Neural crest cell (in vitro differentiated cells): ENCODE measurements around the gene CYLD. TPM values are rescaled to one million over a fixed set of nuclear protein-coding genes. Genes with fewer than 3 reads are reported as not detected.

ENCODE experiments used
- DNase-seq: peaks from one replicate; pipeline ENCODE4 v3.0.0; 2021; ENCODE audit warnings: low read depth, mixed read lengths, low spot score
- H3K27ac Mint-ChIP-seq: one replicate; pipeline ENCODE4 v1.8.0; 2021; ENCODE audit warnings: mild to moderate bottlenecking, mixed read lengths; ENCODE audit not compliant: unreplicated experiment
- H3K27me3 Mint-ChIP-seq: 2 replicates; pipeline ENCODE4 v1.8.0; 2021; ENCODE audit warnings: low read depth, mild to moderate bottlenecking, mixed read lengths
- H3K36me3 Mint-ChIP-seq: 2 replicates; pipeline ENCODE4 v1.8.0; 2021; ENCODE audit warnings: low read depth, mild to moderate bottlenecking, mixed read lengths
- H3K4me1 Mint-ChIP-seq: 2 replicates; pipeline ENCODE4 v1.8.0; 2021; ENCODE audit warnings: mixed read lengths
- H3K4me3 Mint-ChIP-seq: one replicate; pipeline ENCODE4 v1.8.0; 2021; ENCODE audit warnings: mild to moderate bottlenecking, mixed read lengths
- H3K9me3 Mint-ChIP-seq: 2 replicates; pipeline ENCODE4 v1.8.0; 2021; ENCODE audit warnings: mixed read lengths
- total RNA-seq: library from RNA; stranded (reverse); gene quantifications from 2 replicates; pipeline ENCODE4 v1.2.1, GENCODE V29; 2021
- TF ChIP-seq, protein P1 (sequence below): fragments of 200-600 bp; sonication (generic); conservative IDR thresholded peaks from 2 replicates; pipeline ENCODE4 v1.5.0; 2021; ENCODE audit warnings: antibody characterized with exemption, mild to moderate bottlenecking

The CYLD gene
- total RNA-seq, 1 donor from 2014 or later = 10.1 TPM

DNA sequence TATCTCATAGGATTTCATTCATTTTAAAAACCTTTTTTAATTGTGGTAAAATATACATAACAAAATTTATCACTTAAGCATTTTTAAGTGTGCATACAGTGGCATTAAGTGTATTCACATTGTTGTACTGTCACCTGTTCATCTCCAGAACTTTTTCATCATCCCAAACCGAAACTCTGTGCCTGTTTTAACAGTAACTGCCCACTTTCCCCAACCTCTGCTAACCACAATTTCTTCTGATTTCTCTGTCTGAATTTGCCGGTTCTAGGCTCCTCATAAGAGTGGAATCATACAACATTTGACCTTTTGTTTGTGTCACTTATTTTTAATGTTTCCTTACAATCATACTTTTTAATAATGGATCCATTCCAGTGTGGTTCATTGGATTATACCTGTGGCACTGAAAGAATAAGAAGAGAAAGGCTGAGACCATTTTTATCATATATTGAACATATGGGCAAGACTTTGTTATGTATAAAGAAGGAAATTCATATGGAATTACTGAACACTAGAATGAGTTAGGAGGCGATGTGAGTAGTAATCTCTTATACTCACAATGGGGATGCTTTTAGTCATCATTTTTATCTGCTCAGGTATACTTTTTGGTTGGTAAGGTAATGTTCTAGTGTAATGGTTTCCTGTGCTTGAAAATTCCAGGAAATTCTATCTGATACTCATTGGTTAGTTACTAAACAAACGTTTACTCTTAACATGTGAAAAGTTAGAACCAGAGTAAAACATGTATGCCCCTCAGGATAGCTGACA, 10.8 kb downstream of the CYLD start:
- H3K27ac Mint-ChIP-seq = no peak overlapping the region
- DNase-seq = no peak
- peaks cover 8% of the 10 kb centered on the region for H3K36me3 Mint-ChIP-seq
- H3K27me3 Mint-ChIP-seq = no peaks in the 10 kb centered on the region
- peaks cover 2% of the 10 kb centered on the region for H3K9me3 Mint-ChIP-seq
- no peak overlapping the region for H3K4me3 Mint-ChIP-seq
- H3K4me1 Mint-ChIP-seq = peaks cover 1% of the 10 kb centered on the region
- TF ChIP-seq, protein P1, sequence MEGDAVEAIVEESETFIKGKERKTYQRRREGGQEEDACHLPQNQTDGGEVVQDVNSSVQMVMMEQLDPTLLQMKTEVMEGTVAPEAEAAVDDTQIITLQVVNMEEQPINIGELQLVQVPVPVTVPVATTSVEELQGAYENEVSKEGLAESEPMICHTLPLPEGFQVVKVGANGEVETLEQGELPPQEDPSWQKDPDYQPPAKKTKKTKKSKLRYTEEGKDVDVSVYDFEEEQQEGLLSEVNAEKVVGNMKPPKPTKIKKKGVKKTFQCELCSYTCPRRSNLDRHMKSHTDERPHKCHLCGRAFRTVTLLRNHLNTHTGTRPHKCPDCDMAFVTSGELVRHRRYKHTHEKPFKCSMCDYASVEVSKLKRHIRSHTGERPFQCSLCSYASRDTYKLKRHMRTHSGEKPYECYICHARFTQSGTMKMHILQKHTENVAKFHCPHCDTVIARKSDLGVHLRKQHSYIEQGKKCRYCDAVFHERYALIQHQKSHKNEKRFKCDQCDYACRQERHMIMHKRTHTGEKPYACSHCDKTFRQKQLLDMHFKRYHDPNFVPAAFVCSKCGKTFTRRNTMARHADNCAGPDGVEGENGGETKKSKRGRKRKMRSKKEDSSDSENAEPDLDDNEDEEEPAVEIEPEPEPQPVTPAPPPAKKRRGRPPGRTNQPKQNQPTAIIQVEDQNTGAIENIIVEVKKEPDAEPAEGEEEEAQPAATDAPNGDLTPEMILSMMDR = no peak

DNA sequence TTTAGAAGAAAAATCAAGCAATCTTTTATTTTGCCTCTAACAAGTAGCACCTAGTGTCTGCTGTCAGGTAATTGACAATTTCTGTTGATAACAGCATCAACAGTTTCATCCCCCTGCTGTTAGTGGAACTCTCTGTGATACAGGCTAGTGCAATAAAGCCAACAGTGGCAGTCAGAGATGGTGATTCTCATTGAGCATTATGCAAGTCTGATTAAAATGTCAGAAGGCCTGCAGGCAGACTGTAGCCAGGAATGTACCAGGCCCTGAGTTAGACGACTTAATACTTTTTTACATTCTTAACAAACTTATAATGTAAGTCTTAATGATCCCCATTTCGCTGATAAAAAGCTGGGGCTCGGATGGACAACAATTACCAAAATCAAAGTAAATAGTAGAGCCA, 14.6 kb downstream of the CYLD start:
- no peak overlapping the region for H3K27ac Mint-ChIP-seq
- no peak for DNase-seq
- no peak overlapping the region for H3K4me3 Mint-ChIP-seq
- TF ChIP-seq, protein P1 = no peak
- H3K4me1 Mint-ChIP-seq = no peaks in the 10 kb centered on the region
- H3K27me3 Mint-ChIP-seq = no peaks in the 10 kb centered on the region
- H3K9me3 Mint-ChIP-seq = peaks cover 2% of the 10 kb centered on the region
- peaks cover 11% of the 10 kb centered on the region for H3K36me3 Mint-ChIP-seq

DNA sequence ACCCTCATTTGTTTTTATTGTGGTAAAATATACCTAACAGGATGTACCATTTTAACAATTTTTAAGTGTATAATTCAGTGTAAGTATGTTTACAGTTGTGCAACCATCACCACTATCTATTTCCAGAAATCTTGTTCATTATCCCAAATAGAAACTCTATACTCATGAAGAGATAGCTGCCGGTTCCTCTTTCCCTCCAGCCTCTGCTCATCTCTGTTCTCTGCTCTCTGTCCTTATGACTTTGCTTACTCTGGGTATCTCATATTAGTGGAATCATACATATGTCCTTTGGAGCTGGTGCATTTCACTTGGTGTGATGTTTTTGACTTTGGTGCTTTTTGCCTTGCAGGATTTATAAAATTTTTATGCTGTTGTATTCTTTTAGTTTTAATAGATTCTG, 19.4 kb downstream of the CYLD start:
- H3K9me3 Mint-ChIP-seq = peaks cover 5% of the 10 kb centered on the region
- H3K27me3 Mint-ChIP-seq = no peaks in the 10 kb centered on the region
- peaks cover 4% of the 10 kb centered on the region for H3K4me1 Mint-ChIP-seq
- H3K4me3 Mint-ChIP-seq = no peak overlapping the region
- H3K36me3 Mint-ChIP-seq = peaks cover 14% of the 10 kb centered on the region
- TF ChIP-seq, protein P1 = no peak
- no peak for DNase-seq
- H3K27ac Mint-ChIP-seq = no peak overlapping the region

DNA sequence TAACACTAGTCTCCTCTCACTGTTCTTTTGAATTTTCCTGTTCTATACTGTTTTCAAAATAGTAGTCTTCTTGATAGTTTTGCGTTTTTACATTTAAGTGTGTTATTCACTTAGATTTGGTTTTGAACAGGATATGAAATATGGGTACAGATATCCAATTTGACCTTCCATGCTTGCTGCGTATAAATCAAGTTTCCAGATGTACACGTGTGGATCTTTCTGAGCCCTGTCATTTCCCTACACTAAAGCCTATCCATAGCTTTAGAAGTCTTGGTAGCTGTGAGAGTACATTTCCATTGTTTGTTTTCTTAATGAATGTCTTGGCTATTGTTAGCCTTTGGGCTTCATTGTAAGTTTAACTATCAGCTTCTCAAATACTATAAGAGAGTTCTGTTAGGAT, 20.4 kb downstream of the CYLD start:
- TF ChIP-seq, protein P1 = no peak
- H3K27me3 Mint-ChIP-seq = no peaks in the 10 kb centered on the region
- H3K27ac Mint-ChIP-seq = no peak overlapping the region
- peaks cover 21% of the 10 kb centered on the region for H3K36me3 Mint-ChIP-seq
- peaks cover 12% of the 10 kb centered on the region for H3K9me3 Mint-ChIP-seq
- H3K4me3 Mint-ChIP-seq = no peak overlapping the region
- H3K4me1 Mint-ChIP-seq = peaks cover 4% of the 10 kb centered on the region
- no peak for DNase-seq

DNA sequence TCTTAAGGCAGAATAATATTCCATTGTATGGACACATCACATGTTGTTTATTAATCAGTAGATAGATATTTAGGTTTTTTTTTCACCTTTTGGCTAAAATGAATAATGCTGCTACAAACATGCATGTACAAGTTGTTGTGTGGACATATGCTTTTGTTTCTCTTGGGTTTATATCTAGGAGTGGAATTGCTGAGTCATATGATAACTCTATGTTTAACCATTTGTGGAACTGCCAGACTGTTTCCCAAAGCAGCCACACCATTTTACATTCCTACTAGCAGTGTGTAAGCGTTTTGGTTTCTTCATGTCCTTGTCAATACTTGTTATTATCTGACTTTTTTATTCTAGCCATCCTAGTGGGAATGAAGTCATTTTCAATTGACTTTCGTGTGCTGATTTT, 21.3 kb downstream of the CYLD start:
- H3K9me3 Mint-ChIP-seq = peaks cover 12% of the 10 kb centered on the region
- no peak for DNase-seq
- H3K27me3 Mint-ChIP-seq = no peaks in the 10 kb centered on the region

More for the DNA sequence above, 21.3 kb downstream of the CYLD start:
- Mint-ChIP-seq H3K27ac (no peak overlapping the region), H3K36me3 (peaks cover 21% of the 10 kb centered on the region), H3K4me3 (no peak overlapping the region), H3K4me1 (peaks cover 4% of the 10 kb centered on the region)
- TF ChIP-seq, protein P1 = no peak
